ENCODE measurements around the gene CTAG2. TPM values are rescaled to one million over a fixed set of nuclear protein-coding genes. Genes with fewer than 3 reads are reported as not detected.
"Not testable (repeated sequence)": the region's sequence is repeated elsewhere in the genome, so short reads cannot be mapped to it uniquely, and the experiment has no call there.

CTAG2 gene
- total and polyA plus RNA-seq, 2 donors: 0.05 TPM; not detected in 1

DNA sequence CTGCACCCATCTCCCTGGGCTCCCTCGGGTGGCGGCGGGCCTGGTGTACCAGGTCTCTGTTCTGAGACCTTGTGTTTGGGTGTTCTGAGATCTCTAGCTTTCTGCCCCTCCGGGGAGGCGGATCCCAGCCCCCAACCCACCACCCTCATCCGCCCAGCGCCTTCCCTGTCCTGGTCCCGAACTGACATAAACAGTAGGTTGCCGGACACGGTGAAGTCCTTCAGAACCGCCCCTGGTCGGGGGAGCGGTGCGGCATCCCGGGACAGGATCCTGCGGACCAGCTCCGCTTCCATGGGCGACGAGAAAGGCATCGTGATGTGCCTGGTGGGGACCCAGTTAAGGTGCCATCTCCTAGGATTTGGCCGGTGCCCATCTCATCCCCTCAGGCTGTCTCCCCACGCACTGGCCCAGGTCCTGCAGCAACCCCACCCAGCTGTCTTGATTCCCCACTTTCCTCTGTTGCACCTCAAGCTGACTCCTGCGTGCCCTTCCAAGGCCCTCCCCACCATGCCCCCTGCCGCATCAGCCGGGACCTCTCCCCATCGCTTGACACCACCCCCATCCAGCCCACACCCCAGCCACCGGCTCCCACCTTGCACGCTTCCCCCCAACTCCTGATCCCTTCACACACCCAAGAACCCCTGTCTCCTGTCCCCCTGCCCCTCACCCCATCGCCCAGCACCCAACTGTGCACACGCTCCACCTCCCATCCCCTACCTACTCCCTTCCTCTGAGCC, 900 bp downstream of the CTAG2 start:
- H3K27me3 ChIP-seq (ENCODE audit: control insufficient read depth in 2 of 2, insufficient read depth in 1 of 2, low read length in 1 of 2): no peaks in the 10 kb centered on the region
- H3K27ac ChIP-seq (ENCODE audit: low read depth in 1 of 2, low read length in 1 of 2): no peak overlapping the region
- 95% methylated on average over 30 of the region's 30 CpGs for WGBS
- no peaks in the 10 kb centered on the region for H3K4me1 ChIP-seq (ENCODE audit: control insufficient read depth in 2 of 2, insufficient read depth in 2 of 2, low read length in 2 of 2)
- DNase-seq (ENCODE audit: low read depth in 6 of 9, low spot score in 9 of 9): no peak
- no peaks in the 10 kb centered on the region for H3K36me3 ChIP-seq (ENCODE audit: control insufficient read depth in 2 of 2, insufficient read depth in 2 of 2, low read length in 1 of 2)
- H3K9me3 ChIP-seq (ENCODE audit: control insufficient read depth in 2 of 2, insufficient read depth in 1 of 2, low read length in 1 of 2): no peaks in the 10 kb centered on the region
- no peak overlapping the region for H3K4me3 ChIP-seq (ENCODE audit: low read length in 2 of 2)

- no peak overlapping the region for H3K4me3 ChIP-seq (ENCODE audit: low read length in 2 of 2)
- H3K9me3 ChIP-seq (ENCODE audit: control insufficient read depth in 2 of 2, insufficient read depth in 1 of 2, low read length in 1 of 2): no peaks in the 10 kb centered on the region
- WGBS: 74% methylated on average over 13 of the region's 13 CpGs
- no peaks in the 10 kb centered on the region for H3K27me3 ChIP-seq (ENCODE audit: control insufficient read depth in 2 of 2, insufficient read depth in 1 of 2, low read length in 1 of 2)
- H3K27ac ChIP-seq (ENCODE audit: low read depth in 1 of 2, low read length in 1 of 2): no peak overlapping the region
- no peaks in the 10 kb centered on the region for H3K4me1 ChIP-seq (ENCODE audit: control insufficient read depth in 2 of 2, insufficient read depth in 2 of 2, low read length in 2 of 2)
- H3K36me3 ChIP-seq (ENCODE audit: control insufficient read depth in 2 of 2, insufficient read depth in 2 of 2, low read length in 1 of 2): no peaks in the 10 kb centered on the region
- no peak for DNase-seq (ENCODE audit: low read depth in 6 of 9, low spot score in 9 of 9)
Observed at GRCh38 chrX:154650221-154650510, 3.2 kb downstream of the CTAG2 start.

DNA sequence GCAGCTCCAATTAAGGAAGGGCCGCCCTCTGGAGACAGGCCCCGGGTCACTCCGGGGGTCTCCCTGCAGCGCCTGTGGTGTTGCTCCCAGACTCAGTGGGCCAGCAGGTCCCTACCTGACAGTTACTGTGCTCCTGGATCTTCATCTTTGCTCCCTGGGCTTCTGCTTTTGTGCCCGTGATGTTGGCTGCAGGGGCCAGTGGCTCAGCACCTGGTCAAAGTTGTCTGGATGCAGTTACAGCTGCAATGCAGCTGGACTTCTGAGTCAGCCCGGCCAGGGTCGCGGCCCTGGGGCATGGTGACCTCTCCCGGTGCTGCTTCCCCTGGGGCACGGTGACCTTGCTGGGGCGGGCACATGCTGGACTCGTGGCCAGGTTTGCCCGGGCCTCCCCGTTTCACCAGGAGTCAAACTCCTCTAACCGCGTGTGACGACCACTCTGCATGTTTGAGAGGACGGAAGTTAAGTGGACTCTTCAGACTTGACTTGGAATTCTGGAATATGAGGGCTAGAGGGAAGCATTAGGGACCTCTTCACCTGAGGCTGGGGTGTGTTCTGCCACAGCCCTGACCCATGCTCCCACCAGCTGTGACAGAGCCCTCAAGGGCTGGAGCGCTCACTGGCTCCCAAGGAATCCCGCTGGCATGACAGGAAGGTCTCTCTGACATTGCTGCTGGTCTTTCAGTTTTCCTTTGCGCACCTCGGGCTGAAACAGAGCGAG, 3.7 kb downstream of the CTAG2 start:
- Histone ChIP-seq H3K27ac (ENCODE audit: low read depth in 1 of 2, low read length in 1 of 2) (no peak overlapping the region), H3K36me3 (ENCODE audit: control insufficient read depth in 2 of 2, insufficient read depth in 2 of 2, low read length in 1 of 2) (no peaks in the 10 kb centered on the region), H3K27me3 (ENCODE audit: control insufficient read depth in 2 of 2, insufficient read depth in 1 of 2, low read length in 1 of 2) (no peaks in the 10 kb centered on the region), H3K9me3 (ENCODE audit: control insufficient read depth in 2 of 2, insufficient read depth in 1 of 2, low read length in 1 of 2) (no peaks in the 10 kb centered on the region), H3K4me3 (ENCODE audit: low read length in 2 of 2) (no peak overlapping the region), H3K4me1 (ENCODE audit: control insufficient read depth in 2 of 2, insufficient read depth in 2 of 2, low read length in 2 of 2) (no peaks in the 10 kb centered on the region)
- no peak for DNase-seq (ENCODE audit: low read depth in 6 of 9, low spot score in 9 of 9)
- 95% methylated on average over 23 of the region's 23 CpGs for WGBS

- Histone ChIP-seq H3K4me1 (ENCODE audit: control insufficient read depth in 2 of 2, insufficient read depth in 2 of 2, low read length in 2 of 2) (no peaks in the 10 kb centered on the region), H3K9me3 (ENCODE audit: control insufficient read depth in 2 of 2, insufficient read depth in 1 of 2, low read length in 1 of 2) (no peaks in the 10 kb centered on the region), H3K4me3 (ENCODE audit: low read length in 2 of 2) (no peak overlapping the region), H3K36me3 (ENCODE audit: control insufficient read depth in 2 of 2, insufficient read depth in 2 of 2, low read length in 1 of 2) (no peaks in the 10 kb centered on the region), H3K27me3 (ENCODE audit: control insufficient read depth in 2 of 2, insufficient read depth in 1 of 2, low read length in 1 of 2) (no peaks in the 10 kb centered on the region), H3K27ac (ENCODE audit: low read depth in 1 of 2, low read length in 1 of 2) (no peak overlapping the region)
- WGBS: 87% methylated on average over 15 of the region's 15 CpGs
- no peak for DNase-seq (ENCODE audit: low read depth in 6 of 9, low spot score in 9 of 9)
Observed at GRCh38 chrX:154648931-154649330, 4.4 kb downstream of the CTAG2 start.

DNA sequence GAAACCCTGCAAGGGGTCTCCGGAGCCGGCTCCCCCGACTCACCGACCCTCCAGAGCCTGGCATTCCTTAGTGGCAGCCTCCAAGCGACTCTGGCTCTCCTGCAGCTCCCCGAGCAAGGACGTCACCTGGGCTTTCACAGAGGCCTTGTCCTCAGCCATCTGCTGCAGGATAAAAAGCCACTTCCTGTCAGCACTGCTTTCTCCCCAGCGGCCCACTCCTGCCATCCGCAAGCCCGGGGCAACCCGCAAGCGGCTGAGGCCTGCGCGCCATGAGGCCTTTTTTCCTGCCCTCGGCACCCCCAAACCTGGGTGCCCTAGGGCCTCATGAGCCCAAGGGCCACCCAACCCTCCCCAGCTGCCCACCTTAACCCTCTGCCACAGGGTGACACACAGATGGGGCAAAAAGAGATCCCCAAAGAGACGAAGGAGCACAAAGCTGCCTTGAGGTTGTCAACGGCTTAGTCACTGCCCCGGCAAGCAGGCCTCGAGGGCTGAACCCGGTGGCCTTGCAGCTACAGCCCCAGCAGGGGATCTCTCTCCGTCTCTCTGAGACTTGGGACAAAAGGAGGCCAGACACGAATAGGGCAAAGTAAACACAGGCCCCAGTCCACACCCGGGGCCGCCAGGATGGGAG, 7.5 kb downstream of the CTAG2 start:
- H3K9me3 ChIP-seq (ENCODE audit: control insufficient read depth in 2 of 2, insufficient read depth in 1 of 2, low read length in 1 of 2); H3K4me1 ChIP-seq (ENCODE audit: control insufficient read depth in 2 of 2, insufficient read depth in 2 of 2, low read length in 2 of 2); H3K27me3 ChIP-seq (ENCODE audit: control insufficient read depth in 2 of 2, insufficient read depth in 1 of 2, low read length in 1 of 2); DNase-seq (ENCODE audit: low read depth in 6 of 9, low spot score in 9 of 9); H3K36me3 ChIP-seq (ENCODE audit: control insufficient read depth in 2 of 2, insufficient read depth in 2 of 2, low read length in 1 of 2); H3K4me3 ChIP-seq (ENCODE audit: low read length in 2 of 2); H3K27ac ChIP-seq (ENCODE audit: low read depth in 1 of 2, low read length in 1 of 2): not testable (repeated sequence)
- no CpG with 5 or more reads among the region's 24 CpGs for WGBS

DNA sequence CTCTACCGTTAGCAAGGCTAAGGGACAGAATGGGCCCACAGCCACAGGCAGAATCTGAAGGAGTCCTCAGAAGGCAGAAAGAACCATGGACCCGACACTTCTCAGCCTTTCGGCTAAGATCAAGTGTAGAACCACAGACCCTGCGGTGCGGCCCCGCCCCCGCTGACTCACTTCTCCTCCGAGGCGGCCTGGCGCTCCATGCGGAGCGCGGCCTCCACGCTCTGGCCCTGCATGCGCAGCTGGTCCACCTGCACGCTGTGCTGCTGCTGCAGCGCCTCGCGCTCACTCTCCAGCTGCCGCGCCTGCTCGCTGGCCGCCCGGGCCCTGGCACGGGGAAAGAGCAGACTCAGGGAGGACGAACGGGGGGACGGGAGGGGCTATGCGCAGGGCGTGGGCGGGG, 9.7 kb downstream of the CTAG2 start:
- not testable (repeated sequence) for DNase-seq (ENCODE audit: low read depth in 6 of 9, low spot score in 9 of 9); H3K36me3 ChIP-seq (ENCODE audit: control insufficient read depth in 2 of 2, insufficient read depth in 2 of 2, low read length in 1 of 2); H3K27me3 ChIP-seq (ENCODE audit: control insufficient read depth in 2 of 2, insufficient read depth in 1 of 2, low read length in 1 of 2); H3K27ac ChIP-seq (ENCODE audit: low read depth in 1 of 2, low read length in 1 of 2); H3K9me3 ChIP-seq (ENCODE audit: control insufficient read depth in 2 of 2, insufficient read depth in 1 of 2, low read length in 1 of 2); H3K4me1 ChIP-seq (ENCODE audit: control insufficient read depth in 2 of 2, insufficient read depth in 2 of 2, low read length in 2 of 2); H3K4me3 ChIP-seq (ENCODE audit: low read length in 2 of 2)
- WGBS: no CpG with 5 or more reads among the region's 31 CpGs

- H3K4me3 ChIP-seq (ENCODE audit: low read length in 2 of 2); H3K4me1 ChIP-seq (ENCODE audit: control insufficient read depth in 2 of 2, insufficient read depth in 2 of 2, low read length in 2 of 2); H3K9me3 ChIP-seq (ENCODE audit: control insufficient read depth in 2 of 2, insufficient read depth in 1 of 2, low read length in 1 of 2); DNase-seq (ENCODE audit: low read depth in 6 of 9, low spot score in 9 of 9); H3K27me3 ChIP-seq (ENCODE audit: control insufficient read depth in 2 of 2, insufficient read depth in 1 of 2, low read length in 1 of 2); H3K27ac ChIP-seq (ENCODE audit: low read depth in 1 of 2, low read length in 1 of 2); H3K36me3 ChIP-seq (ENCODE audit: control insufficient read depth in 2 of 2, insufficient read depth in 2 of 2, low read length in 1 of 2): not testable (repeated sequence)
- no CpG with 5 or more reads among the region's 10 CpGs for WGBS
Observed at GRCh38 chrX:154641740-154642139, 11.6 kb downstream of the CTAG2 start.

- WGBS: no CpG with 5 or more reads among the region's 11 CpGs
- not testable (repeated sequence) for DNase-seq (ENCODE audit: low read depth in 6 of 9, low spot score in 9 of 9); H3K27me3 ChIP-seq (ENCODE audit: control insufficient read depth in 2 of 2, insufficient read depth in 1 of 2, low read length in 1 of 2)
Observed at GRCh38 chrX:154633661-154634060, 19.7 kb downstream of the CTAG2 start.

DNA sequence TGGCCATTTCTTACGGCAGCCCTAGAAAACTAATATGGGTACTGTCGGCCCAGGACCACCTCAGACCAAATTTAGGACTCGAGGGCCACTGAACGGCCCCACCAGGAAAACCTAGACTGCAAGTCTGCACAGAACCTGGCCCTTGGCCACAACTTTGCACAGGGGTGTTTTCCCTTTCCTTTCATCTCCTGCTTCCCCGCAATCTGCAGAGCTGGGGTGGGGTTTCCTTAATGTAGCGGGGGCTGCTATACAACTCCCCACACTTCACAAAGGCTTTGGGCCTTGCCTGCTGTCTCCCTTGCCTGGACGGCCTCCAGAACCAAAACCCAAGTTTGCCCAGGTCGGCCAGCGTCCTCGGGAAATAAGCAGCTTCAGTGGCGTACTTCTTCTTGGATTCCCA, 22.4 kb downstream of the CTAG2 start:
- not testable (repeated sequence) for H3K9me3 ChIP-seq (ENCODE audit: control insufficient read depth in 2 of 2, insufficient read depth in 1 of 2, low read length in 1 of 2); H3K36me3 ChIP-seq (ENCODE audit: control insufficient read depth in 2 of 2, insufficient read depth in 2 of 2, low read length in 1 of 2); H3K27me3 ChIP-seq (ENCODE audit: control insufficient read depth in 2 of 2, insufficient read depth in 1 of 2, low read length in 1 of 2); H3K4me3 ChIP-seq (ENCODE audit: low read length in 2 of 2); H3K27ac ChIP-seq (ENCODE audit: low read depth in 1 of 2, low read length in 1 of 2); DNase-seq (ENCODE audit: low read depth in 6 of 9, low spot score in 9 of 9); H3K4me1 ChIP-seq (ENCODE audit: control insufficient read depth in 2 of 2, insufficient read depth in 2 of 2, low read length in 2 of 2)
- no CpG with 5 or more reads among the region's 11 CpGs for WGBS

More at GRCh38 chrX:154633661-154634060, 19.7 kb downstream of the CTAG2 start:
- not testable (repeated sequence) for H3K4me1 ChIP-seq (ENCODE audit: control insufficient read depth in 2 of 2, insufficient read depth in 2 of 2, low read length in 2 of 2); H3K36me3 ChIP-seq (ENCODE audit: control insufficient read depth in 2 of 2, insufficient read depth in 2 of 2, low read length in 1 of 2); H3K4me3 ChIP-seq (ENCODE audit: low read length in 2 of 2); H3K9me3 ChIP-seq (ENCODE audit: control insufficient read depth in 2 of 2, insufficient read depth in 1 of 2, low read length in 1 of 2); H3K27ac ChIP-seq (ENCODE audit: low read depth in 1 of 2, low read length in 1 of 2)
